CD14-positive monocyte (primary cell): ENCODE data around the gene SLC8A2. TPM values are rescaled to one million over a fixed set of nuclear protein-coding genes. Genes with fewer than 3 reads are reported as not detected.
A peak's percentile ranks its signal among the peaks of the same experiment; 100 is the strongest.

Experiments
- DNase-seq, 3 donors: peaks; one replicate each; pipeline ENCODE4 v3.0.0-alpha.2; 2011 to 2022
- H2AFZ ChIP-seq: 2 replicates; pipeline ENCODE4 v1.6.0; 2012; ENCODE audit warnings: mild to moderate bottlenecking, low read depth, low read length, inconsistent platforms; ENCODE audit not compliant: insufficient read depth, poor library complexity, severe bottlenecking
- H3K27ac ChIP-seq, 2 donors: 1 replicate in 1 of 2; 2 replicates in 1 of 2; pipeline ENCODE4 v1.5.1; 2012 to 2013; ENCODE audit warnings: low read length in 2 of 2, control low read depth in 1 of 2, inconsistent platforms in 1 of 2, low read depth in 1 of 2, mild to moderate bottlenecking in 1 of 2
- H3K27me3 ChIP-seq, 2 donors: one replicate each; pipeline versions ENCODE4 v1.6.0 to v1.6.1; 2011 to 2013; ENCODE audit warnings: low read length in 2 of 2; ENCODE audit not compliant: control insufficient read depth in 2 of 2, insufficient read depth in 2 of 2
- H3K36me3 ChIP-seq, 2 donors: replicated peaks in 1 of 2; 1 replicate in 1 of 2; 2 replicates in 1 of 2; pipeline versions ENCODE4 v1.5.1 to v1.6.1; 2012 to 2013; ENCODE audit warnings: low read length in 2 of 2, control low read depth in 1 of 2, inconsistent platforms in 1 of 2, mild to moderate bottlenecking in 1 of 2; ENCODE audit not compliant: insufficient read depth in 2 of 2, control insufficient read depth in 1 of 2
- H3K4me1 ChIP-seq, 2 donors: 1 replicate in 1 of 2; 2 replicates in 1 of 2; pipeline versions ENCODE4 v1.5.1 to v1.6.1; 2012 to 2013; ENCODE audit warnings: low read length in 2 of 2, control low read depth in 1 of 2, inconsistent platforms in 1 of 2, mild to moderate bottlenecking in 1 of 2, moderate library complexity in 1 of 2; ENCODE audit not compliant: insufficient read depth in 2 of 2, control insufficient read depth in 1 of 2
- H3K4me2 ChIP-seq: replicated peaks from 2 replicates; pipeline ENCODE3; 2012; ENCODE audit warnings: low read length, moderate library complexity, mild to moderate bottlenecking; ENCODE audit not compliant: poor library complexity, severe bottlenecking; ENCODE audit errors: extremely low read depth
- H3K4me3 ChIP-seq, 3 experiments: fragments of 200-600 bp in 1 of 3; sonication (generic) in 1 of 3; replicated peaks in 1 of 3; 1 replicate in 2 of 3; 2 replicates in 1 of 3; pipeline ENCODE4 v1.5.1; 2011 to 2013; ENCODE audit warnings: low read length in 3 of 3, mild to moderate bottlenecking in 3 of 3, control low read depth in 2 of 3, low read depth in 2 of 3, inconsistent platforms in 1 of 3, moderate library complexity in 1 of 3
- H3K79me2 ChIP-seq: 2 replicates; pipeline ENCODE4 v1.6.0; 2012; ENCODE audit warnings: mild to moderate bottlenecking, control low read depth, inconsistent platforms, low read length, moderate library complexity; ENCODE audit not compliant: insufficient read depth
- H3K9ac ChIP-seq: 2 replicates; pipeline ENCODE4 v1.6.0; 2017; ENCODE audit warnings: low read length, mild to moderate bottlenecking; ENCODE audit not compliant: insufficient read depth, poor library complexity, severe bottlenecking
- H3K9me3 ChIP-seq, 2 donors: replicated peaks in 1 of 2; 1 replicate in 1 of 2; 2 replicates in 1 of 2; pipeline versions ENCODE4 v1.5.1 to v1.6.1; 2012 to 2013; ENCODE audit warnings: low read length in 2 of 2, control low read depth in 1 of 2; ENCODE audit not compliant: control insufficient read depth in 1 of 2, insufficient read depth in 1 of 2
- H4K20me1 ChIP-seq: 2 replicates; pipeline ENCODE4 v1.6.0; 2012; ENCODE audit warnings: mild to moderate bottlenecking, low read length, control low read depth, moderate library complexity; ENCODE audit not compliant: insufficient read depth
- H3K27ac Mint-ChIP-seq, 7 donors: one replicate each; pipeline ENCODE4 v1.8.0; 2020; ENCODE audit warnings: mild to moderate bottlenecking in 7 of 7, mixed read lengths in 7 of 7, moderate library complexity in 6 of 7, inconsistent platforms in 2 of 7
- H3K27me3 Mint-ChIP-seq, 3 donors: one replicate each; pipeline ENCODE4 v1.8.0; 2021 to 2022; ENCODE audit warnings: low read depth in 3 of 3, mild to moderate bottlenecking in 3 of 3, mixed read lengths in 3 of 3, moderate library complexity in 3 of 3, inconsistent platforms in 1 of 3
- H3K36me3 Mint-ChIP-seq, 2 donors: one replicate each; pipeline ENCODE4 v1.8.0; 2020; ENCODE audit warnings: mixed read lengths in 2 of 2, inconsistent platforms in 1 of 2, mild to moderate bottlenecking in 1 of 2
- H3K4me1 Mint-ChIP-seq: one replicate; pipeline ENCODE4 v1.8.0; 2020; ENCODE audit warnings: mild to moderate bottlenecking, mixed read lengths
- H3K4me3 Mint-ChIP-seq, 2 donors: one replicate each; pipeline ENCODE4 v1.8.0; 2020; ENCODE audit warnings: mild to moderate bottlenecking in 2 of 2, mixed read lengths in 2 of 2, moderate library complexity in 1 of 2
- H3K9me3 Mint-ChIP-seq, 7 donors: one replicate each; pipeline ENCODE4 v1.8.0; 2020 to 2022; ENCODE audit warnings: mixed read lengths in 7 of 7, mild to moderate bottlenecking in 6 of 7, moderate library complexity in 6 of 7, inconsistent platforms in 2 of 7
- WGBS: methylation state at CpG from one replicate; pipeline ENCODE4 v1.1.5; 2013; ENCODE audit warnings: missing lambda C conversion rate; ENCODE audit not compliant: insufficient coverage; 5-methylcytosine and 5-hydroxymethylcytosine counted together
- intact Hi-C, 2 donors: fragments of 100-400 bp; cut with micrococcal nuclease; formaldehyde crosslinking; loops; one replicate each; pipeline versions ENCODE4 v1.15.0 to v1.15.1; 2023
- polyA plus RNA-seq, 3 donors: library from polyadenylated mRNA; depleted of rRNA in 1 of 3; unstranded in 2 of 3; stranded (reverse) in 1 of 3; fragments of 300-500 nt in 2 of 3; fragments of >200 nt in 1 of 3; fragmentation: Illumina TruSeq in 2 of 3; gene quantifications; 1 replicate in 2 of 3; 2 replicates in 1 of 3; pipeline ENCODE4 v1.2.3, GENCODE V29; 2012 to 2021
- TF ChIP-seq, protein P1 (sequence below): fragments of 200-600 bp; IDR thresholded peaks from one replicate; pipeline ENCODE4 v1.8.0; 2022; ENCODE audit warnings: antibody characterized with exemption, mild to moderate bottlenecking

The SLC8A2 gene
- polyA plus RNA-seq, 3 donors = not detected

DNA sequence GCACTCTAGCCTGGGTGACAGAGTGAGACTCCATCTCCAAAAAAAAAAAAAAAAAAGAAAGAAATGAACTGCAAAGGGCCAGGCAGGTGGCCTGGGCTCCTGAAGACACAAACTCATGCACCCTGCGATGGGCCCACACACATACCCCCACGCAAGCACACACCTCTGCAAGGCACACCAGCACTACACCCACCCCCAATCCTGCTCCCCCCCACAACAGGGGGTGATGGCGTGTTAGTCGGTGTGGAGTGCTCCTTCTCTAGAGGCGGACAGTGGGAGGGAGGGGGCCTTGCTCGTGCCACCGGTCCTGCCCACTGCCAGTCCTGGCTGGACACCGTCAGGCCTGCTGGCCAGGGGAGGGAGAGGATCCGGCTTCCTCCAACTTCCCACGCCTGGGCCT lies 1.6 kb upstream of the SLC8A2 start:
- intact Hi-C loops = no loop called here
- Histone ChIP-seq H3K4me3 (no peak overlapping the region), H3K4me1 (no peaks in the 10 kb centered on the region), H3K79me2 (no peaks in the 10 kb centered on the region), H3K4me2 (no peak overlapping the region), H2AFZ (no peak overlapping the region), H4K20me1 (no peaks in the 10 kb centered on the region), H3K9me3 (peaks cover 0 to 12% of the 10 kb centered on the region in 2 donors), H3K27me3 (peaks cover 16 to 43% of the 10 kb centered on the region in 2 donors), H3K9ac (no peak overlapping the region), H3K36me3 (no peaks in the 10 kb centered on the region), H3K27ac (no peak overlapping the region)
- Mint-ChIP-seq H3K36me3 (peaks cover 2 to 4% of the 10 kb centered on the region in 2 donors), H3K27me3 (peaks cover 45 to 49% (median 45%) of the 10 kb centered on the region in 3 donors), H3K4me3 (no peak overlapping the region), H3K9me3 (peaks cover 0 to 5% (median 2%) of the 10 kb centered on the region in 7 donors), H3K27ac (no peak overlapping the region), H3K4me1 (peaks cover 7% of the 10 kb centered on the region)
- WGBS = 100% methylated on average over 5 of the region's 10 CpGs
- TF ChIP-seq, protein P1, sequence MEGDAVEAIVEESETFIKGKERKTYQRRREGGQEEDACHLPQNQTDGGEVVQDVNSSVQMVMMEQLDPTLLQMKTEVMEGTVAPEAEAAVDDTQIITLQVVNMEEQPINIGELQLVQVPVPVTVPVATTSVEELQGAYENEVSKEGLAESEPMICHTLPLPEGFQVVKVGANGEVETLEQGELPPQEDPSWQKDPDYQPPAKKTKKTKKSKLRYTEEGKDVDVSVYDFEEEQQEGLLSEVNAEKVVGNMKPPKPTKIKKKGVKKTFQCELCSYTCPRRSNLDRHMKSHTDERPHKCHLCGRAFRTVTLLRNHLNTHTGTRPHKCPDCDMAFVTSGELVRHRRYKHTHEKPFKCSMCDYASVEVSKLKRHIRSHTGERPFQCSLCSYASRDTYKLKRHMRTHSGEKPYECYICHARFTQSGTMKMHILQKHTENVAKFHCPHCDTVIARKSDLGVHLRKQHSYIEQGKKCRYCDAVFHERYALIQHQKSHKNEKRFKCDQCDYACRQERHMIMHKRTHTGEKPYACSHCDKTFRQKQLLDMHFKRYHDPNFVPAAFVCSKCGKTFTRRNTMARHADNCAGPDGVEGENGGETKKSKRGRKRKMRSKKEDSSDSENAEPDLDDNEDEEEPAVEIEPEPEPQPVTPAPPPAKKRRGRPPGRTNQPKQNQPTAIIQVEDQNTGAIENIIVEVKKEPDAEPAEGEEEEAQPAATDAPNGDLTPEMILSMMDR = no peak
- no peak for DNase-seq

DNA sequence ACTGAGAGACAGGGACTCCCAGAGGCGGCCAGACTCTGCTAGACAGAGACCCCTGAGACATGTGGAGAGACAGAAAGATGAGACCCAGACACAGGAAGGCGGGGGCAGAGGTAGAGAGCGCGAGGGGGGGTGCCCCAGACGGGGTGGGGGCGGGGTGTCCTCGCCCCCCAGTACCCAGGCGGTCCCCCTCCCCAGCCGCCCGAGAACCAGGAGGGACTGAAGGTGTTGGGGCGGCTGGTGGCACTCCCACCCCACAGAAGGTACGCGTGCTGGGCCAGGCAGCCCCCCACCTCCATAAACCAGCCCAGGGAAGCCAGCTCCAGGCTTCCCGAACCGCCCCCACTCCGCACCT lies 336 bp downstream of the SLC8A2 start:
- intact Hi-C loops = no loop called here
- H3K27ac Mint-ChIP-seq = no peak overlapping the region
- H3K27ac ChIP-seq = no peak overlapping the region
- no peaks in the 10 kb centered on the region for H3K36me3 ChIP-seq
- peaks cover 0 to 6% (median 3%) of the 10 kb centered on the region in 7 donors for H3K9me3 Mint-ChIP-seq
- no peak overlapping the region for H3K4me3 ChIP-seq
- no peak for DNase-seq
- peaks cover 16 to 54% of the 10 kb centered on the region in 2 donors for H3K27me3 ChIP-seq
- TF ChIP-seq, protein P1 = no peak
- no peaks in the 10 kb centered on the region for H4K20me1 ChIP-seq
- H2AFZ ChIP-seq = no peak overlapping the region
- peaks cover 0 to 12% of the 10 kb centered on the region in 2 donors for H3K9me3 ChIP-seq
- peaks cover 2 to 4% of the 10 kb centered on the region in 2 donors for H3K36me3 Mint-ChIP-seq
- peak overlapping the region in 1 of 2 donors; percentile 82 for H3K4me3 Mint-ChIP-seq
- WGBS = 6% methylated on average over 5 of the region's 16 CpGs
- H3K79me2 ChIP-seq = no peaks in the 10 kb centered on the region
- no peak overlapping the region for H3K9ac ChIP-seq
- peaks cover 57 to 60% (median 59%) of the 10 kb centered on the region in 3 donors for H3K27me3 Mint-ChIP-seq
- no peaks in the 10 kb centered on the region for H3K4me1 ChIP-seq
- peaks cover 7% of the 10 kb centered on the region for H3K4me1 Mint-ChIP-seq
- H3K4me2 ChIP-seq = peak overlapping the region; percentile 19
